GM19099 (cell line): ENCODE data around the gene MCM5.

Experiments
- POLR2A ChIP-seq: IDR thresholded peaks from 3 replicates; pipeline ENCODE4 v1.6.1; 2011; ENCODE audit warnings: low read depth; ENCODE audit not compliant: insufficient read length; ENCODE audit errors: extremely low read depth

Gene MCM5

GRCh38 chr22:35413624-35414023 is 13.7 kb downstream of the MCM5 start:
- TF ChIP-seq POLR2A = no peak

DNA sequence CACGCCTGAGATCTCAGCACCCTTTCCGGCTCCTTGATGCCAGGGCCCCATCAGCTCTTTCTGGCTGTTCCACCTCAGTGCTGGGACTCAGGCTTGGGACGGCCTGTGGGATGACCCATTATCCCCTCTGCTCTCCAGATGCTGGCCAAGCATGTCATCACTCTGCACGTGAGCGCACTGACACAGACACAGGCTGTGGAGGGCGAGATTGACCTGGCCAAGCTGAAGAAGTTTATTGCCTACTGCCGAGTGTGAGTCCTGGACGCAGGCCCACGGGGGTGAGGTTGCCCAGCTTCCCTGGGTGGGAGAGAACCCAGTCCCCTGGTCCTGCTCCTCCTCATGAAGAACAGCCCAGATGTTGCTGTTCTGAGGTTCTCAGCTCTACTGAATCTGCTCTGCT is 17.7 kb downstream of the MCM5 start:
- TF ChIP-seq POLR2A = no peak

DNA sequence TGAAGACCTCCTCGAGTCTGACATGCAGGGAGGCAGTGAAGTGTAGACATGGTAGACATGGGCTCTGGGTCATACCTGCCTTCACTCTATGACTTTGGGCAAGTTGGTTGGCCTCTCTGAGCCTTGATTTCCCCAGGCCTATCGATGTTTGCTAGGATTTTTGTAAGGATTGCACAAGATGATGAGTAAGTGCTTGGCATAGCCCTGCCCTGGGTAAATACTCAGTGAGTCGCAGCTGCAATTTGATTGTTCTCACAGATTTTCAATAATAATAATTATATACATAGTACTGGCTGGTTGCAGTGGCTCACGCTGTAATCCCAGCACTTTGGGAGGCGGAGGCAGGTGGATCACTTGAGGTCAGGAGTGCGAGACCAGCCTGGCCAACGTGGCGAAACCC is 18.1 kb downstream of the MCM5 start:
- TF ChIP-seq POLR2A = no peak

DNA sequence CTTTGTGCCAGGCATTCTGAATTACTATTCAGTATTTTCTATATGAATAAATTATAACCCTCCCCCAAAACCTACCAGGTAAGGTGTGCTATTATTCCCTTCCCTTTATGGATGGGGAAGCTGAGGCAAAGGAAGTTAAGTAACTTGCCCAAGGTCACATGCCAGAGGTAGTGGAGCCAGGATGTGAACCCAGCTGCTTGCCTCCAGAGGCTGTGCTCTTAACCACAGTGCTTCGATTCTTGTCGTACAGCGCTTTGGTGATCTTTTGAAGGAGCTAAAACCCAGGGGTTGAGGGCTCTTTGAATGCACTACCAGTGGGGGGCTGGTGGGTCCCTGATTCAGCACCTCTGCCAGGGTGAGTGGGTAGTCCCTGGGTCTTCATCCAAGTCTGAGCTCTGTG is 18.8 kb downstream of the MCM5 start:
- no peak for TF ChIP-seq POLR2A

DNA sequence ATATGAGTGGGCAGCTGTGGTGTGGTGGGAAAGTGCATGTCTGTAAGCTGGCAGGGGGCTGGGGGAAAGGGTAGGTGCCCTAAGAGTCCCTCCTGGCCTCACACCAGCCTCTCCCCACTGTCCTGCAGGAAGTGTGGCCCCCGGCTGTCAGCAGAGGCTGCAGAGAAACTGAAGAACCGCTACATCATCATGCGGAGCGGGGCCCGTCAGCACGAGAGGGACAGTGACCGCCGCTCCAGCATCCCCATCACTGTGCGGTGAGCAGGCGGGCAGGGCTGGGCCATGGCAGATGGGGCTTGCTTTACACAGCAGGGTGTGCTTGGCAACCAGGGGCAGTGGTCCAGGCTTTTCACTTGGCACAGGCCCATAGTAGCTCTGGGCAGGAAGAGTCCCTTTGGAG is 19.8 kb downstream of the MCM5 start:
- TF ChIP-seq POLR2A = no peak

- no peak for TF ChIP-seq POLR2A
These were observed 21.2 kb downstream of the MCM5 start for GRCh38 chr22:35421121-35421520.

DNA sequence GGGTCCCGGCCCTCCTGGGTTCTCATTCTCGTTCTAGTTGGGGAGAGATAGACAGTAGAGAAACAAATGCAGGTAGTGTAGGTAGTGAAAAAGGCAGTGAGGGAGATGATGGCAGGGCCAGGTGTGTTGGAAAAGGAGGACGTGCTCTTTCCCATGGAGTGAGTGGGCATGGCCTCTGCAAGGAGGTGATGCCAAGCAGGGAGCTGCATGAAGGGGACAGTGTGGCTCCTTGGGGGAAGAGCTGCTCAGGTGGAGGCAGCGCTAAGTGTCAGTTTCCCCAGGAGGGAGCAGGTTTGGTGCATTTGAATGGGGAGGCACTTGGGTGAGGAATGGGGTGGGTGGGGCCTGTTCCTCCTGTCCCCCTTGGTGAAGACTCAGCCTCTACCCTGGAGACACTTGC is 22.2 kb downstream of the MCM5 start:
- no peak for TF ChIP-seq POLR2A

DNA sequence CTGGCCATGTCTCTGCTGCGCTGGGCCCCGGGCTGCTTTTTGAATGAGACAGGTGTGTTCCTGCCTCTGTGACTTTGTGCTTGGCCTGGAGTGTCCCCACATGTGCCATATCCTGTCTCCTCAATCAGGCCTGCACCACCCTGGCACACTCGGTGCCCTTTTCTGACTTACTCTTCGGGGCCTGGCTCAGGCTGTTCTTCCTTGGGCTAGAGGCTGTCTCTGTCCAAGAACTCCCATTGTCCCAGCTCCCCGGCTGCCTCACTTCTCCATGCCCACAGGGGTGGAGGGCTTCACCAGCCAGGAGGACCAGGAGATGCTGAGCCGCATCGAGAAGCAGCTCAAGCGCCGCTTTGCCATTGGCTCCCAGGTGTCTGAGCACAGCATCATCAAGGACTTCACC is 23.0 kb downstream of the MCM5 start:
- TF ChIP-seq POLR2A = no peak

DNA sequence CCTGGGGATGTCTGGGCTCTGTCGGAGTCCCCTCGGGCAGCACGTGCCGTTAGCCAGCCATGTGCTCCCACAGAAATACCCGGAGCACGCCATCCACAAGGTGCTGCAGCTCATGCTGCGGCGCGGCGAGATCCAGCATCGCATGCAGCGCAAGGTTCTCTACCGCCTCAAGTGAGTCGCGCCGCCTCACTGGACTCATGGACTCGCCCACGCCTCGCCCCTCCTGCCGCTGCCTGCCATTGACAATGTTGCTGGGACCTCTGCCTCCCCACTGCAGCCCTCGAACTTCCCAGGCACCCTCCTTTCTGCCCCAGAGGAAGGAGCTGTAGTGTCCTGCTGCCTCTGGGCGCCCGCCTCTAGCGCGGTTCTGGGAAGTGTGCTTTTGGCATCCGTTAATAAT is 24.1 kb downstream of the MCM5 start:
- no peak for TF ChIP-seq POLR2A

DNA sequence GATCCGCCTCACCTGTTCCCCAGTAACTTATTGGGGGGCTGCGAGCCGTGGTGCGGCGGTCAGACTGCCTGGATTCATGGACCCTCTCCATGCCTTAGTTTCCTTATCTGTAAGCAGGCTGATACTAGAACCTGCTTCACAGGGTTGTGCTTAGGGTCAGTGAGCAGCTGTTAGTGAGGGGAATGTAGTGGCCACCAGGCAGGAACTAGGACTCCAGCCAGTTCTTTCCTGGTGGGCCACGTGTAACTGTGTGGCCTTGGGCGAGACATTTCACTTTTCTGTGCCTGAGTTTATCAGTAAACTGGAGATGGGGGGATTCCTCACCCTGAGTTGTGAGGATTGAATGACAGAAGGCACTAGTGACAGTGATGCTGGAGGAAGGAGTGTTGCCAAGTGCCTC is 24.8 kb downstream of the MCM5 start:
- TF ChIP-seq POLR2A = no peak

GRCh38 chr22:35425546-35425945 is 25.6 kb downstream of the MCM5 start:
- TF ChIP-seq POLR2A = no peak

- no peak for TF ChIP-seq POLR2A
These were observed 26.2 kb downstream of the MCM5 start for GRCh38 chr22:35425971-35426800.

DNA sequence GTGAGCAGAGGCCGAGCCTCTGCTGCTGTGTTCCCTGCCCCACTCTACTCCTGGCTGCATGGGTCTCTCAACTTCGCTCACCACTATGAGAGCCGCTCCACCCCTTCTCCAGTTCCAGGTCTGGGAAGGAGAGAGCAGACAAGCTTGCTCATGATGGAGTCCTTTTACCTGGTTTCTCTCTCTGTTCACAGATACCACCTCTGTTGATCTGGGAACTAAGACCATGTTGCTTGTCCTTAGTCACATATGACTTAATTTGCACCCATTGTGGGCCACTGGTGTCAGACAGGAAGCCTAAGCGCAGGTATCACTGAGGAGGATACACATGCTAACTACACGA is 26.8 kb downstream of the MCM5 start:
- TF ChIP-seq POLR2A = no peak

DNA sequence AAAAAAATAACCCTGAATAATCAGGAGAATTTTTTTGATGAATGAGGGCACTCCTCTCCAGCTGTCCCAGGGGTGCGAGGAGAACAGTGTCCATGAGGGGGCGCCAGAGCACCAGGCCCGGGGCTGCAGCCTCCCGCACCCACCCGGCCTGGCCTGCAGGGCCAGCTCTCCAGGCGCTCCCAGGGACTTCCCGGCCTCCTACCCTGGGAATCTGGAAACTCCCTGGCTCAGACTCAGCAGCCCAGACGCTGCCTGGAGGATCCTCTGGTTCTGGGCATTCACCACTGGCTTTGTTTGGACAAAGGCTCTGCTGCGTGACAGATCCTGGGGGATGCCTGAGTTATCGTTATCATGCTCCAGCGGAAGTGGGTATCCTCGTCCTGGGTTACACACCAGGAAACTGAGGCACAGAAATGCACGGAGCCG is 31.0 kb downstream of the MCM5 start:
- TF ChIP-seq POLR2A = no peak

- TF ChIP-seq POLR2A = no peak
These were observed 31.7 kb downstream of the MCM5 start for GRCh38 chr22:35431483-35432227.

- no peak for TF ChIP-seq POLR2A
These were observed 32.4 kb downstream of the MCM5 start for GRCh38 chr22:35432228-35432905.
